DMS153 (cell line): ENCODE results near the gene COMMD8.
"Not testable (repeated sequence)": the region's sequence is repeated elsewhere in the genome, so short reads cannot be mapped to it uniquely, and the experiment has no call there.

Source experiments
- DNase-seq: peaks from one replicate; lab custom pipeline; 2025; lab: John Stamatoyannopoulos, UW

The COMMD8 gene

GRCh38 chr4:47463235-47463956, at the start of gene COMMD8:
COMMD8 (minus strand) TSS chr4:47463702; CDS start chr4:47463651, 51 bp downstream.
- DNase-seq, result peak; percentile 87

- DNase-seq, result no peak
Observed at GRCh38 chr4:47510506-47511143, 47.1 kb upstream of the COMMD8 start.

- DNase-seq, result no peak
Observed at GRCh38 chr4:47505666-47506065, 42.2 kb upstream of the COMMD8 start.

- no peak for DNase-seq
Observed at GRCh38 chr4:47505147-47505546, 41.6 kb upstream of the COMMD8 start.

- no peak for DNase-seq
Observed at GRCh38 chr4:47500776-47501175, 37.3 kb upstream of the COMMD8 start.

- no peak for DNase-seq
Observed at GRCh38 chr4:47499700-47500099, 36.2 kb upstream of the COMMD8 start.

GRCh38 chr4:47498899-47499298, 35.4 kb upstream of the COMMD8 start:
- DNase-seq, result no peak

GRCh38 chr4:47494124-47494430, 30.6 kb upstream of the COMMD8 start:
- DNase-seq, result no peak

GRCh38 chr4:47493238-47494123, 30.0 kb upstream of the COMMD8 start:
- DNase-seq, result no peak

GRCh38 chr4:47490550-47490949, 27.0 kb upstream of the COMMD8 start:
- DNase-seq, result no peak

- no peak for DNase-seq
Observed at GRCh38 chr4:47488706-47489105, 25.2 kb upstream of the COMMD8 start.

GRCh38 chr4:47486727-47487126, 23.2 kb upstream of the COMMD8 start:
- not testable (repeated sequence) for DNase-seq

GRCh38 chr4:47486231-47486673, 22.8 kb upstream of the COMMD8 start:
- no peak for DNase-seq

GRCh38 chr4:47485768-47486167, 22.3 kb upstream of the COMMD8 start:
- DNase-seq, result no peak

GRCh38 chr4:47485047-47485692, 21.7 kb upstream of the COMMD8 start, which contains the start of gene ATP10D:
ATP10D (plus strand) TSS chr4:47485275; CDS start chr4:47512541, 27,266 bp downstream.
- DNase-seq, result peak; percentile 12

GRCh38 chr4:47484168-47484567, 20.7 kb upstream of the COMMD8 start:
- no peak for DNase-seq

GRCh38 chr4:47483745-47484144, 20.2 kb upstream of the COMMD8 start:
- no peak for DNase-seq

- DNase-seq, result no peak
Observed at GRCh38 chr4:47482326-47482725, 18.8 kb upstream of the COMMD8 start.

- no peak for DNase-seq
Observed at GRCh38 chr4:47478804-47479203, 15.3 kb upstream of the COMMD8 start.

- DNase-seq, result no peak
Observed at GRCh38 chr4:47475411-47475810, 11.9 kb upstream of the COMMD8 start.

GRCh38 chr4:47474799-47475198, 11.3 kb upstream of the COMMD8 start:
- no peak for DNase-seq

- no peak for DNase-seq
Observed at GRCh38 chr4:47473141-47473750, 9.7 kb upstream of the COMMD8 start.
